HG02610 (cell line): ENCODE data around the gene IFI16.

ENCODE experiments used
- ATAC-seq: cut with Tn5 transposase; IDR thresholded peaks from one replicate; pipeline ENCODE4 v1.9.1; 2021; ENCODE audit warnings: mild to moderate bottlenecking, moderate library complexity; ENCODE audit not compliant: unreplicated experiment

Gene IFI16

DNA sequence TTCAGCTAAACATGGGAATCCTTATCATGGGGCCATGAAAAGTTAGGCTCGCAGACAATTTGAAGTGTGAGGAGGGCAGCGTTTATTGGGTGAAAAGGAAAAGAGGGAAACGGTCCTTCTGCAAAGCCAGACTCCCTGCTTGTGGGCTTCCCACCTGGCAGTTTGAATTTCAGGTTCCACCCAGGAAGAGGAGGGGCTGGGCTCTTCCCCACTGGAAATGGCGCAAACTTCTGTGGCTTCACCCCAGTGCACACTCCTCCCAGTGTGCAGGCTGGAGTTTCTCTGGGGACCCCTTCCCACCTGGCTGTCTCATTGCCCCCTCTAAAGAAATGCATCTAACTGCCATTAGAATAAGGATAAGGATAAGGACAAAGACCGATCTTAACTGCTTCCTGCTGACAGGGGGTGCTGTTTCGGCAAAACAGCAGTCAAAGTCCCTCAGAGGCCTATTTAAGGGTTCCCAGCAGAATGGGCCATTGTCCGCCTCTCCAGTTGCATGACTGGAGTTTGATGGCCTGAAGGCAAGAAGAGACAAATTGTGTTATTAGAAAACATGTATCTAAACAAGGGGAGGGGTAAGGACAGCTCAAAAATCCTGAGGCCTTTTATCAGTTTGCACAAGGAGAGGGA, 46.5 kb downstream of the IFI16 start:
- ATAC-seq: no peak

DNA sequence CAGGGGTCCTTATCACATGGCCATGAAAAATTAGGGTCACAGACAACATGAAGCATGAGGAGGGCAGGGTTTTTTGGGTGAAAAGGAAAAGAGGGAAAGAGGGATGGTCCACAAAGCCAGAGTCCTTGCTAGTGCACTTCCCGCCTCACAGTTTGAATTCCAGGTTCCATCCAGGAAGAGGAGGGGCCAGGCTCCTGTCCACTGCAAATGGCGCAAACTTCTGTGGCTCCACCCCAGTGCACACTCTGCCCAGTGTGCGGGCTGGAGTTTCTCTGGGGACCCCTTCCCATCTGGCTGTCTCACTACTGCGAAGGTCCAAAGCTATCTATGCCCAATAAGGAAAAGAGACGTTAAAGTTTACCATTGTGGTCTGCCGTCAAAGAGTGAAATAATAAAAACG, 49.0 kb downstream of the IFI16 start:
- no peak for ATAC-seq

DNA sequence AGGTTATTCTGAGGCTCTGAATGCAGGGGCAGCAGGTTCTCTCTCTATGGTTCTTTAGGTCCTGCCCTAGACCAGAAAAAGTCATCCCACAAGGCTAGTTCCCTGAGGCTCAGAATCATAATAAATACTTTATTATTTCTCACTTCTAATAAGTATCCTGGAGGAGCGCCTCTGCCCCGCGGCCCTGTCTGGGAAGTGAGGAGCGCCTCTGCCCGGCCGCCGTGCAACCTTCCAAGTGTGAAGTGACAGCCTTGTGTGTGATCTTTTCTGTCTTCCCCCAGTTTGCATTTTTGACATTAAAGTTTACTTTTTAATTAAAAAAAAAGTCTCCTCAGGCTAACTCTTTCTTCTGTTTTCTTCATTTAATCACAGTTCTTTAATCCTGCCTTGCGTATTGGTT, 55.4 kb downstream of the IFI16 start:
- no peak for ATAC-seq

DNA sequence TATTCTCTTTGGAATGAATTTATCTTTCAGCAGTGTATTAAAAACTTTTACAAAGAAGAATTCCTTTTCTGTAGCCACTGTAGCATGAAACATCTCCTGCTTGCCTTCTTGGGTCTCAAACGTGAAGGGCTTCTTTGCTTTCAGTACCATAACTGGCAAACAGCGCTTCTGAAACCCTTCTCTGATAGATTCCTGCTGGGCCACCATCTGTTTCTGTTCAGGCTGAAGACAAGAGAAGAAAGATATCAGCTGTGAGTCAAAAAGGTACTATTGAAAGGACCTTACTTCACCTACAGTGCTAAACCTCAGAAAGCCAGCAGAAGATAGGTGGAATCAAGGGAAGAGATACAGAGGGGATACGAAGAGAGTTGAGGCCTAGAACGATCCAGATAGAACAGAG, 56.4 kb downstream of the IFI16 start:
- no peak for ATAC-seq

DNA sequence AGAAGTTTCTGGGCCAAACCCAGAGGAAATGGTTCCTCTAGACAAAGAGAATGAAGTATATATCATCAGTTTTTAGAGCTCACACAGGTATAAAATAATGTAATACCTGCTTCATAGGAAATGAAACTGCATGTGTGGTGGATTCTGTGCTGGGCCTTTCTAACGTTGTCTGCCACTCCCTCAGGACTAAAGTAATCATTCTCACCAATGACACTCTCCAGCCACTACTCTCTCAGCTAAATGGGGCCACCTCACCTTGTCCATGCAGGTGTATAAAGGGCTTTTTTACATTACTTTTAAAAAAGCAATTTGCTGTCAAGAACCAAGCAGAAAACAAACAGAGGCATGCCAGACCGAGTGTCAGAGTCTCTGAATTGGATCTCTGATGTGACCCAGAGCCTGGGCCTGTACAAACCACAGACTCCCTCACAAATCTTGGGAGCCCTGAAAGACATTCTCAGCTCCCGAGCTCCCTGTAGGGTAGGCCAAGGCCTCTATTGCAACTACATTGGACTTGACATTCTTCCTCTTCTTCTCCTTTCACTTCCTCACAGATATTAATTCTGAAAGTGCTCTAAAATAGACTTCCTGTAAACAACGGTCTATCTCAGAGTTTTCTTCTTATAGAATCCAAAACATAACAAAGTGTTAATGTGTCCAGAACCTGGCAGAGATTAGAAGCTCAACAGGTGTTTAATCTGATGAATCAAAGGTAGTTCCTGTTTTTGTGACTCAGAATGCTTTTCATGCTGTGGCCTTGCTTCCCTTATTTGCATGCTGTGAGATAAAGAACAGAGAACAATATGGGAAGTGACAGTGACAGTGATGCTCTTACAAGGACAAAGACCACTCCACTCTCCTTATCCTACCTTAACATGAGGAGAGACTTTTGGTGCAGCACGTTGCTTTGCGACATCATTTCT, 58.3 kb downstream of the IFI16 start:
- ATAC-seq: peak; percentile 87

DNA sequence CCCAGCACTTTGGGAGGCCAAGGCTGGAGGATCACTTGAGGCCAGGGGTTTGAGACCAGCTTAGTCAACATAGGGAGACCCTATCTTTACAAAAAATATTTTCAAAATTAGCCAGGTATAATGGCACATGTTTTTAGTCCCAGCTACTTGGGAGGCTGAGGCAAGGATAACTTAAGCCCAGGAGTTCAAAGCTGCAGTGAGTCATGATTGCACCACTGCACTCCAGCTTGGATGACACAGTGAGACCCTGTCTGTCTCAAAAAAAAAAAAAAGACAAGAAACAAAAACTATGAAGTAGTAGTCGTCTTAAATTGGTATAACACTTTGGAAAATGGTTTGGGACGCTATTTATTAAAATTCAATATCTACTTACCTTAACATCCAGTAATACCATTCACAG, 59.2 kb downstream of the IFI16 start:
- ATAC-seq: no peak

DNA sequence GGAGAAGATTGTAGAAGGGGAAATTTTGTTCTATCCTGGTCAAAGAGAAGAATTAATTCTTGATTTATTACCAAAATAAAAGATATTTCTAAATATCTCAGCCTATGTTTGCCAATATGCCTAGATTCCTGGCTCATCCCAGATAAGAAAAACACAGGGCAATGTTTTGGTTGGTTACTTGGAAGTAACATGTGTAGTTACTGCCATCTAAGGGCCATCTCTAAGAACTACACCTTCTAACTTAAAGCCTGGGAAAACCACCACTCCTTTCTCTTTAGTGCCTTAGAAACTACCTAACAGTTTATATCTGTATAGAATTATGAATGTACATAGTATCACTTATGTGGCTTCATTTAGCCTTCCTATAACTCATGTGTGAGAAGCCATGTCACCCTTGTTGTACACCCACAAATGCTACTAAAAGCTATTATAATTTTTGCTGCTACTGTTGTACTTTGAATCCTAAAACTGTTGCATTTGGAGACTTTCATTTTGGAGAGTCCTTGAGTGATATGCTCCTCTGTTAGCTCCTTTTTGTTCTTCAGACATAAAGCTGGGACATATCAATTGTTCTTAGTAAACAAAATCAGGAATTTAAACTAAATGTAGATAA, 62.4 kb downstream of the IFI16 start:
- no peak for ATAC-seq

DNA sequence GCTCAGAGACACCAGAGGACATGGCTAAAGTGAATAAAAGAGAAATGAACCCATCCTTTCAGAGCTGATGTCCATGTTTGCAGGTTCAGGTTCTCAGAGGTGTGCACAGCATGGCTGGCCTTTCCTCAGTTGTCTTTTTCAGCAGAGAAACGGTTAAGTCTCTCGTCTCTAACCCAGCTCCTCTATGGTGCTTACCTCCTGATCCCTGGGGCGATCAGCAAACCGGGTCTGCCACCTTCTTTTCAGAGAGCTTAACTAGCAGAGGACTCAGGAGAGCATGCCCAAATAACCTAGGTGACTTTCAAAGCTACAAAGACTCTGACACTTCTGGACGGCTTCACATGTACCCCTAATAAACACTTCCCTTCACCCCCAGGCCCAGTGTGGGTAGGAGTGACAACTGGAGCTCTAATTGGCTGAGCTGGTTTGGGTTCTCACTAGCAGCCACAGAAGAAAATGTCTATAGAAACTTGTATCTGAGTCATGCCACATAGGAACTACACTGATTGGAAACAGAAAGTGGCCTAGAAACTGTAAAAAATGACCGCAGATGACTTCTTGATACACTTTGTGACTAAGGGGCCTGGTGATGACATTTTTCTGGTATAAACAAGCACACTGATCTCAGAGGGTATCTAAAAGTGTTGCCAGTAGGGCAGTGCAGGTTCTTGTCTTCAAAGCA, 66.9 kb downstream of the IFI16 start, which contains the start of gene AIM2:
Gene AIM2, minus strand, starts transcription at position 329 of the 682 bp plus-strand sequence. CDS start 3,267 bp downstream, outside the sequence.
- peak; percentile 86 for ATAC-seq

DNA sequence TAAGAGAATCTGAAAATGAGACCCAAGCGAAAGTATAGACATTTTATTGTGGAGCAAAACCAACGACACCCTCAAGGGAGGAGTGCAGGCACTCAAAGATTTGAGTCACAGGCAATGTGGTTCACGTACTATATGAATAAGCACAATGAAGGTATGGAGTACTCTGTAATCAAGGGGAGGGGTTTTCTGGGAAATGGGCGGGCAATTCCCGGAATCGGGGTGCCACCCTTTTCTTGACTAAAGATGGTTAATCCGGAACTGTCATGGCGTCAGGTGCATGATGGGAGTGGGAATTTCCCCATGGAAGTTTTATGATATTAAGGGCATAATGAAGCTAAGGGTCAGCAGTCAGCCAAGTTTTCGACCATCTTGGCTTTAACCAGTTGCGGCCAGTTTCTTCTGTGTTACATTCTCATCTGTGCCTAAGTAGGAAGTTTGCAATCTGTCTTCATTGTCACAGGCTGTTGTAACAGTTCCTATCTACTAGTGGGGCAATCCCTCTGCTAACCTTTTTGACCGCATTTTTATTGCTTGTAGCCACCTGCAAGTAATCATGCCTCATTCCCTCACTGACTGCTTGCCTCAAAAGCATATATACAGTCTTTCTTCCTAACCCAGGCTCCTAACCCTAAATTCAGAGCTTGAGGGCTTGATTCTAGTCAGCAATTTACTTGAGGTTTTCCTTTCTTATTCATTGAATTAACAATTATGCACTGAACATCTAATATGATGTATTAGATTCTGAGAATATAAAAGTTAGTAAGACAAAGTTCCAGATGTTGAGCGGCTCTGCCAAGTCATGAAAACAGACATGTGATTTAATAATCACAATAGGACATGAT, 67.6 kb downstream of the IFI16 start:
- peak; percentile 84 for ATAC-seq

DNA sequence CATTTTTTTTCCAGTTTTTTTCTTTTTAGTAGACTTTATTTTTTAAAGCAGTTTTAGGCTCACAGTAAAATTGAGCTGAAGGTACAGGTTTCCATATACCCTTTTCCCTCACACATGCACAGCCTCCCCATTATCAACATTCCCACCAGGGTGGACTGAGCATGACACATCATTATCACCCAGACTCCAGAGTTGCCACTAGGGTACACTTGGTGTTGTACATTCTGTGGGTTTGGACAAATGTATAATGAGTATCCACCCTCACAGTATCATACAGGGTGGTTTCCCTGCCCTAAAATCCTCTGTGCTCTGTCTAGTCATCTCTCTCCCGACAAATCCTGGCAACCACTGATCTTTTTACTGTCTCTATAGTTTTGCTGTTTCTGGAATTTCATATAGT, 69.8 kb downstream of the IFI16 start:
- ATAC-seq: no peak

DNA sequence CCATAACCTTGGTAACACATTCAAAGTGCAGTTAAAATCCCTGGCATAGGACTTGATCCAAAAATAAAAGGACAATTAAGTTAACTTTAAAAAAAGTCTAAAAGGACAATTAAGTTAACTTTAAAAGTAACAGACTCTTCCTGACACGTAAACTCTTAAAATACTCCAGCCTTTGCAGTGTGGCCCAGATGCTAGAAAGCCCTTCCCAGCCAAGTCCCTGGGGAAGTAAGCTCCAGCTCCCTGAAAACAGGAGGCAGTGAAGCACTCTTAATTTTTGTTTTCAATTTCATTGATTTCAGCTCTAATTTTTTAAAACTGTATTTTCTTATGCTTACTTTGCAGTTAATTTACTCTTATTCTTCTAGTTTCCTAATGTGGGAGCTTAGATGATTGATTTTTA, 71.9 kb downstream of the IFI16 start:
- ATAC-seq: no peak

DNA sequence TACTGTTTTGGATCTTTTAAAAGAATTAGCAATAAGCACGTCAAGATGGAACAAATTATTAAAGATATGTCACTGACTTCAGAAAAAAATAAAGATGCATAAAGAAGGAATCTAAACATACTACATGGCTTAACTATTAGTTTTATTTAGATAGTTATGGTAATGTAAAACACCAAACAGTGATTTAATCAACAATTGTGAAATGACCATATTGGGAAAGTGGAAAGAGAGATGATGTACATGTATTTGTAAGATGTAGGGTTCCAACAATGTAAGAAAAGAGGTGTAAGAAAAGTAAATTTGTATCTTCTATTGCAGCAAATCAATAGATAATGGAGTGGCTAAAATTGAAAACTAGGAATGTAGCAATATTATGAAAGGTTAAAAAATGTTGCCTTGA, 73.3 kb downstream of the IFI16 start:
- ATAC-seq: no peak

DNA sequence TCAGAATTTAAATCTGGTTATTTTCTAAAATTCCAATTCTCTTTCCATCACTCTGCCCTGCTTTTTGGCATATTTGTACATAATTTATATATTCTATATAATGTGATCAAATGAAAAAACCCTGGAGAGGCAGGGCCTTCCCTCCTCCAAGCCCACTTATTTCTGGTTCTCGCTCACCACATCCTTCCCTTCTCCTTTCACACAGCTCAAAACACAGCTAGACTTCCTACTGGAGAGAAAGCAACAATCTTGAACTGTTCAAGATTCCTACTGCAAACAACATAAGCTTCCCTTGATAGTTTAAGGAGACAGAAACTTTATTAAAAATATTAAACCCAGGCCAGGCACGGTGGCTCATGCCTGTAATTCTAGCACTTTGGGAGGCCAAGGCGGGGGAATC, 74.4 kb downstream of the IFI16 start:
- no peak for ATAC-seq

DNA sequence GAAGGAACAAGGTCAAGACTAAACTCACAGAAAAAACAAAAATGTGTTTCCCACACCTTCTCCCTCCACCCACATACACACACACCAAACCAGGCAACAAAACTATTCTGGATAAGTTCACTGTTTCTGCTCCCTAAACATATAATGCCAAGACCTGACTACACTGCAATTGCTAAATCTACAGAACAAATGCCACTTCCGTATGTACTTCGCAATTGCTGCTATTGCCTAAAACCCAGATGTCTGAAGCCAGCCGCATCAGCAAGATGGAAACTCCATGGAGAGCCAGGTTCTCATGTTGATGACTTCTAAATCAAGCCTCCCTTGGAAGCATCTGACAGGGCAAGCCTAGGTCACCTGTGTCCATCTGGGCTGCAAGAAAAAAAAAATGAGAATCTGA, 75.2 kb downstream of the IFI16 start:
- no peak for ATAC-seq

DNA sequence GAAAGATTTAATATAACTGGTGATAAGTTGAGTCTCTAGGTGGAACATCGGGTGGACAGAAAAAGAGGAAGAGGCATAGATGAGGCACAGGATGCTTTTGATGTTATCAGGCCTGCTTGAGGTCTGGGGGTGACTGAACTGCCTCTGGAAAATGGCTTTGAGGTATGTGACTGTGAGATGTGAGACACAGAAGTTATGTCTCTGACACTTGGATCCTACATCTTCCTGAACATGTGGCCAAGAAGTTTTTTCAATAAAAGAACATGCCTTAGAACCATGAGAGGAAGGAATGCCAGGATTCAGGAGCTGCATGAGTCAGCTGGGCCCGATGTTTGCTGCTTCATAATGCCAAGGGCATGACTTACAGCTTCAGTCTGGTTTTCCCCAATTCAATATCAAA, 78.3 kb downstream of the IFI16 start:
- no peak for ATAC-seq

DNA sequence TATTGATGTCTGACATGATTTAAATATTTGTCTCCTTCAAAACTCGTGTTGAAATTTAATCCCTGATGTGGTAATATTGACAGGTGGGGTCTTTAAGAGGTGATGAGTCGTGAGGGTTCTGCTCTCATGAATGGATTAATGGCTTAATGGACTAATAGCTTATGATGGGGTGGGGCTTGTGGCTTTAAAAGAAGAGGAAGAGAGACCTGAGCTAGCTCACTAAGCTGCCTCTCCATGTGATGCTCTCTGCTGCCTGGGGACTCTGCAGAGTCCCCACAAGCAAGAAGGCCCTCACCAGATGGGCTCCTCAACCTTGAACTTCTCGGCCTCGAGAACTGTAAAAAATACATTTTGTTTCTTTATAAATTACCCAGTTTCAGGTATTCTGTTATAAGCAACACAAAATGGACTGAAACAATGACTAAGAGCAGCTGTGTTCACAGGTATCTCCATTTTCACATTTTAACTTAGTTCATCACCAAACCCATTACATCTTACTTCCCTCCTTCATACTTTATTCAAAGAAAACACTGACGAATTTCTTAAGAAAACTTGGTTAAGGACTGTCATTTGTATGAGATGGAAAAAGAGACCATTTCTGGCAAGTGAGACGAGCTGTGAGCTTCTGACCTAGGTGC, 79.0 kb downstream of the IFI16 start:
- ATAC-seq: peak; percentile 41

DNA sequence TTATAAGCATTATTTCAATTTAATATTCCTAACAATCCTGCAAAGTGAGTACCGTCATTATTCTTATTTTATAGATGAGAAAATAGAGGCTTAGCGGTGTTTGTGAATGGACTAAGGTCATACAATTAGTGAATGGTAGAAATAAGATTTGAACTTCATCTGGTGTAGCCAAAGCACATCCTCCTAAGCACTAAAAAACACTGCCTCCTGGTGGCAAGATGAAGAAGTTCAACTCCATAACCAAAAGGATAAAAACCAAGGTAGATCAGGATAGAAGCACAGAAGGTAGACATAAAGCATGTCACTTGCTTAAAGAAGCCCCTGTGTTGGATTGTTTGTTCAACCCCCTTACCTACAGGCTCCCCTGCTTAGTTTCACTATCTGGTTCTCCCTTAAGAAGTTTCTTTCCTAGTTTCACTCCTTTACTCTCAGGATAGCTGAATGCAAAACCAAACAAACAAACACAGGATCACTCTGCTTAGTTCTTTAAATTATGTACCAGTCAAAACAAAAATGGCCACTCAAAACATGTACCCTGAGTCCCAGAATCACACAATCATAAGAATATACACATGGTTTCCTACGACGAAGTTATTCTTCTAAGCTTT, 79.6 kb downstream of the IFI16 start:
- ATAC-seq: no peak

DNA sequence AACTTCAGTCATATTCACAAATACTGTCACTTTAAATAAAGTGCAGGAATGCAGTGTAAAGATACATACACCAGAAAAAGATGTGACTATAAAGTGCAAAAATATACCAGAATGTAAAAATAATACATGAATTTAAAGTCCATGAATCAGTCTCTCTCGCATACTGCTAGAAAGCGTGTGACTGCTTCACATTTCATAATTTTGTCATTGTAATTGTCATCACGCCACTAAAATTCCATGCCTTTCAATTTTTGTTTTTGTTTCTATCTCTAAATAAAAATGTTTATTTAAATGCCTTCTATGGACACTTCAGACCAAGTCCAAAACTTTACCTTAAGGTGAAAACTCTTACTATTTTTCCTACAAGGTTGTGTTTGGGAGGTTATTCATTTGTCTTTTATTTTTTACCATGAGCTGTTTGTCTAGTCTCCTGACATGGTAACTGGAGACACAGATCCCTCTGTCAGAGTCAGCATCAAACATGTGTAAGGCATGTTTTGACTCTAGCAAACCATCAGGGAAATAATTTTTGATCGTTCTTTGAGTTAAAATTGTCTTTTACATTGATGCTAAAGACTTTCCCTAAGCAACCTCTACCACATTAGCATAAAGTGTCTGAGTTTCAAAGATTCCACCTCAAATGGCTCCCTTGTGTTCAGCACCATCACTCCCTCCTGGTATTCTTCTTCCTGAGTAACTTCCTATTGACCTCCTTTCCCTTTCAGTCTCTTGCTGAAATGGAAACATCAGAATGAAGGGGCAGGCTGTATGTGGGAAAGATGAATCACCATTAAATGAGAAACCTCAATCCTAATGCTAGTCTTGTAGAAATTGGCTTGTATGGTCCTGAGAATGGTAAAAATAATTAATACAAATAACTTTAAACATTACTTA, 80.8 kb downstream of the IFI16 start:
- no peak for ATAC-seq

DNA sequence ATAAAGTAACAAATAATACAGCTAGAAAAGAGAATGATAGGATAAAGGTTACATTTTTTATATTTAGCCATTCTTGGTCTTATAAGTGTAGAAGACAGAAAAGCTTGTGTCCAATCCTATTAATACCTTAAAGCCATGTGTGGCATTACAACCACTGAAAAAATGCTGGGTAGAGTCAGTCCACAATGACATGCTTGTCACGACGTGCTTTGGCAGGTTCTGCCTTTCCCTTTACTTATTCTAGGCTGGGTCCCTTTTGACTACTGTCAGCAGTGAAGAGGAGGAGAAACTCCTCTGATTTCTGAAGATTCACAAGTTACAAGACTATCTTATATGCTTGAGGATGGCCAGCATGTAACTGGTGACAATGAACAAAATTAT, 81.5 kb downstream of the IFI16 start:
- ATAC-seq: no peak
